ENCODE data around the gene RHEB.

RHEB gene

DNA sequence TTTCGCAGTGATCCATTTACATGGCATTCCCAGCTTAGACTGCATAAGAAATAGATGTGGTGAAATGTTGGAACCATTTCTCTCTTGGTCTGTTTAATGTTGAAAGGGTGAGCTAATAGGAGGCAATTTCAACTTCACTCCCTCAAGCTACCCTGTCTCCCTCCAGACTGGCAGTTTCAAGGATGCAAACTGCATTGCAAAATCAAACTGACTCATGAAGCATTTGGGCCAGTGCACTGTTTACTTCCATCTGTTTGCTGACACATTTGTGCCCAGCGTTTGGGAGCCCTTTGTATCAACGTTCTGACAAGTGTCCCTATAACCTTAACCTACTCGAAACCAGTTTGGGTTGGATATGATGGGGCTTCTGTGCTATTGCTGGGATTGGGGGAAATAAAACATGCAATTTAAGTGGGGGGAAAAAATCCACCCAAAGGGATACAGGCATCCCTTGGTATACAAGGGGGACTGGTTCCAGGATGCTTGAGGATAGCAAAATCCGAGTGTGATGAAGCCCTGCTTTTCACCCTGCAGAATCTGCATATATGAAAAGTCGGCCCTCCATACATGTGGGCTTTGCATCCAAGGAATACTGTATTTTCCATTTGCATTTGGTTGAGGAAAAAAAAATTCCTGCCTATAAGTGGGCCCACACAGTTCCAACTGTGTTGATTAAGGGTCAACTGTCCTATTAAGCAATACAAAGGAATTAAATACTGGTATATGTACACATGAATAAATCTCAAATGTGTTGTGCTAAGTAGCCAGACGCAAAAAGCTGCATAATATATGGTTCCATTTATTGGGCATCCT is 15.6 kb downstream of the RHEB start:
- peak; percentile 84 for DNase-seq (ENCODE audit: low read depth)

DNA sequence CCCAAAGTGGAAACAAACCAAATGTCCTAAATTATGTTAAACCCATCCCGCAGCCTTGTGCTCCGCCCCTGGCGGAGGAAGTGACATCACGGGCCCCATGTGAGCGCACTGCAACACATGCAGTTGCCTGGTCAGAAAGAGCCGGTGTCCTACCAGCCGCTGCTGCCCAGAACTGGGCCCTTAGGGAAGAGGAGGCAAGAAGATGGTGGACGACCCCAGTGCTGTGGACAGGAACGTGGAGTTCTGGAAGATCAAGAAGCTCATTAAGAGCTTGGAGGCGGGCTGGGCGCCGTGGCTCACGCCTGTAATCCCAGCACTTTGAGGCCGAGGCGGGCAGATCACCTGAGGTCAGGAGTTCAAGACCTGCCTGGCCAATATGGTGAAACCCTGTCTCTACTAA is 18.0 kb downstream of the RHEB start:
- DNase-seq (ENCODE audit: low read depth), result no peak

DNA sequence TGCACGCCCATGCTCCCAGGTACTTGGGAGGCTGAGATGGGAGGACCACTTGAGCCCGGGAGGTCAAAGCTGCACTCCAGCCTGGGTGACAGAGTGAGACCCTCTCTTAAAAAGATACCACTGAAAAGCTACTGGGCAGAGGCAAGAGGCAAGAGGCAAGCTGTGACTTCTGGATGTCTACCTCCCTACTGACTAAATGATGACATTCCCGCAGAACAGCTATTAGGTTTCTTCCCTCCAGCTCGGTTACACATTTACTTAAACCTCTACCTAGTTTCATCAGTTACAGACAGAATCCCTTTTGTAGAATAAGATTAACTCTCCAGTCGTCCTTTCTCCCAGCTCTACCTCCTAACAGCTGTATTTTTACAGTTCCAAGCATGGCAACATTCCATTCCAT is 21.2 kb downstream of the RHEB start:
- no peak for DNase-seq (ENCODE audit: low read depth)

DNA sequence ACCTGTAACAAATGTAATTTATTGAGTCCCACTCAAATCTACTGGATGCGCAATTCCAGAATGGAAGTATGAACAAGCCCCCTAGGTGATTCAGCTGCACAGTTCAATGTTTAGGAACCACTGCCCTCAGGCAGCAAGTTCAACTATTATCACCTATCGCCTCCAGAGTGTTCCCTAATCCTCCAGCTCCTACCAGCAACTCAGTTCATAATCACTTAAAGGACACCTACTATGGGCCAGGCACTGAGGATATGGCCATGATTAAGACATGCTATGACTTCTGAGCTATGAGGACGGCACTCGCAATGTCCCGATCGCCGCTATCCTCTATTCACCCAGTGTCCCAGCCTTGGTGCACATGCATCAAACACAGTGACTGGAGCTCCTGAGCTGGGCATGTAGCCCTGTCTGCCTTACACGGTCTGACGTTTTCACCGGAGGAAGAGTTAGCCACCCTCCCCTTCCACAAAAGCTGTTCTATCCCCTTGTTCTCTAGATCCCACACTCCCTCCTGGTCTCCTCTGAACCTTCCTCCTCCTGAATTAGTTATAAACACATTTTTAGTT is 22.3 kb downstream of the RHEB start:
- DNase-seq (ENCODE audit: low read depth), result no peak

DNA sequence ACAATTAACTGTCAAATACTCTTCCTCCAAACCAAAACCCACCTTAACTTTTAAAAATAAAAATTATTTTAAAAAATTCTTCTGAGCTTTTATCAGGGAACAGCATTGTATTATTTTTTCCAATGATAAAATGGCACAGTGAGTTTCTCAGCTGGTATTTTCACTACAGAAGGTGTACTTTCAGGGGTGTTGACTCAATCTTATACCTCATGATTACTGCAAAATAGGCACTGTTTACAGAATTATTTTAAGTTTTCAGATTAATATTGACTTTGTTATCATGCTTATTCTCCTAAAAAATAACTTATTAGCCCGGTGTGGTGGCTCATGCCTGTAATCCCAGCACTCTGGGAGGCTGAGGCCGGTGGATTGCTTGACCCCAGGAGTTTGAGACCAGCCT is 24.3 kb downstream of the RHEB start:
- no peak for DNase-seq (ENCODE audit: low read depth)

DNA sequence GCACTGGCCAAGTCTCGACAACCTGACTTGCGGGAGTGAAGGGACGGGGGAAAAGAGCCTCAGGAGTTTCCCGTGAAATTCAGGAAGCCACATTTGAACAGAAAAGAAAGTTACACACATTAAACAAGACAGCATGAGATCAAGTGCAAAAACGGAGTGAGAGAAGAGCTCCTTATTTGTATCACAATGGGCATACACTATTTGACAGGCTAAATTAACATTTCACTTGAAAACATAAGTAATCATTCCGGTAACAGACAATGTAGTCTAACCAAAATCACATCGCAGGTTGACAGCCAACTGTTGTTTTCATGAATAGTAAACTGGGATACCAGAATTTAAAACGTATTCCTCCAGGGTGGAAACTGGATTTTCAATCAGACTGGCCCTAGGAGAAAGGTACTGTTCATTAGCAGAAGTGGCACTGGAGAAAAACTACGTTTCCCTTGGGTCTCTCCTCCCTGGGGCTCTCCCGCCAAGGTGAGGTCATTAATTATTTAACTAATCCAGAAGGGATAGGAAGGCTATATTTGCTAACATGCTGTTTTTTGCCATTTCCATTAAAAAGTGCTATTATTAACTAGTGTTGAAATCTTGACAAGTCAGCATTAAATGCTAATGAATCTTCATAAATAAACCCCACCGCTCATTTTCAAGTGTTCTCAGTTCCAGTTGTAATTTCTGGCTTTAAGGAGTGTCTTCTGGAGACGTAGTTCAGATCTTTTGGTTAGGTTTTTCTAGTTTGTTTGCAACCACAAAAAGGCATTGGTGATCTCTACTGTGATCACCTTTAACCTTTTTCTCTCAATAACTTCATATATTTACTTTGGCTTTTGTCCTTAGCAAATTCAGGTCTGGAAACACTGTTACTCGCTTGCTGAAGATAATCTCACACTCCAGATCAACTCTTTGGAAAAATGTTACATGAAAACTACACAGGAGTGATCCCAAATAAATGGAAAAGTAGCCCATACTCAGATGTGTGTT is 25.1 kb downstream of the RHEB start:
- DNase-seq (ENCODE audit: low read depth), result no peak

DNA sequence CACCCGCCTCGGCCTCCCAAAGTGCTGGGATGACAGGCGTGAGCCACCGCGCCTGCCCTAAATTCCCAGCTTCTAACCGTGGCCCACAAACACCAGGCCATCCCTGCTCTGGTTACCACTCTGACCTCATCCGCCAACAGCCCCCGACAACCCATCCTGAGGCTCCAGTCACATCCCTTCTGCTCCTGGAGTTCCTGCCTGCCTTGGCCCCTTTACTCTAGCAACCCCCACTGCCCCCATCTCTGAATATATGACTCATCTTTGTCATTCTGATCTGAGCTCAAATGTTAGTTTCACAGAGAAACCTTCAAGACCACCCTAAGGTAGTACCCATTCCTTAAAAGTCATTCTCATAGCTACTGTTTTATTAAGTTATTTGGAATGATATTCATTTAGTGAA is 26.6 kb downstream of the RHEB start:
- DNase-seq (ENCODE audit: low read depth), result peak; percentile 30

DNA sequence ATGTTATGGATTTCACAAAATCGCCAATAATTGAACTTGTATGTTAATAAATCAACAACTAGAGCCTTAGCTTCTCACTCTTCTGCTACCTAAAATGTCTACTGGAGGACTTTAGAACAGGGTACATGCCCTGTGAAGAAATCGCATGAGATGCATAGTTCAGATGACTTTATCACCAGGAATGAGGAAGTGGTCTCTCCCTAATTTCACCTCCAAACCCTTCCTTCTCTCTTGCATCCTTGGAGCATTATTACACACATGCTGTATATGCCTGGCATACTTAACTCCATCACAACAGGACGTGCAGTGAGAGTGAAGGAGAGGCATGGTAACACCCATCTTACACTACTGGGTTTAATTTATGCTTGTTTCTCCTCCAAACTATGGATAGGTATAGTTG is 27.8 kb downstream of the RHEB start:
- DNase-seq (ENCODE audit: low read depth), result peak; percentile 92

DNA sequence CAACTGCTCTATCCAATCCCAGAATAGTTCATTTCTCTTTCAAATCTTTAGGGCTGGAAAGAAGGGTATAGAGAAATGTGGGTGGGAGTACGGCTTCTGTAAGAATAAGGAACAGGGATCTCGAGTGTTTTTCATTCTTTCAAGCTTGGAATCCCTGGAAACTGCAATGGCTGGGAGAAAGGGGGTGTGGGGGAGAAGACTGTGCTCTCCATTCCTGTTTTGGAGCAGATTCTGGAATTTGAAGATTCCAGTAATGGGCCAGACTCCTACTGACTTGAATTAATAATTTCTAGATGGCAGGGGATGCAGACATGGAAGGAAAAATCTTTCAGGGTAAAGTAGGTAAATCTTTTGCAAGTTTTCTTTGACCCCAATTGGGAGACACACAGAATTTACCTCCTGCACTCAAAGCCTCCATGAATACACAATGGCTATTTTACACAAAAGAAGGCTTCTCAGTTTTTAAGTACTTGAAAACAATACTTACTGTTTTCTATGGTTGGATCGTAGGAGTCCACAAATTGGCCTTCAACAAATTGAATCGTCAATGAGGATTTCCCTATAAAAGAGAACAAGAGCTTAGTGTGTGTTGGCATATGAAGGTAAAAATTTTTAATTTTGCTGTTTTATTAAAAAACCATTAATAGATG is 29.1 kb downstream of the RHEB start:
- DNase-seq (ENCODE audit: low read depth), result no peak

DNA sequence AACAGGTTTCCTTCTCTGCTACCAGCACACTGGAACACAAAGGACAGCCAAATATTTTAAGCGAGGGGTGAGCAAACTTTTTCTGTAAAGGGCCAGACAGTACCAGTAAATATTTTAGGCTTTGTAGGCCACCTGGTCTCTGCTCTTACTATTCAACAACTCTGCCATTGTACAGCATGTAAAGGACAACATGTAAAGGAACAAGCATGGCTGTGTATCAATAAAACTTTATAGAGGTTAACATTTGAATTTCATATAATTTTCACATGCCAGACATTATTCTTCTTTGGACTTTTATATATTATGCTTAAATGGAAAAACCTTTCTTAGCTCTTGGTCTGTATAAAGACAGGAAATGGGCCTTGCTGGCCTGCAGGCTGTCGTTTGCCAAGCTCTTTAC is 30.2 kb downstream of the RHEB start:
- DNase-seq (ENCODE audit: low read depth), result no peak

DNA sequence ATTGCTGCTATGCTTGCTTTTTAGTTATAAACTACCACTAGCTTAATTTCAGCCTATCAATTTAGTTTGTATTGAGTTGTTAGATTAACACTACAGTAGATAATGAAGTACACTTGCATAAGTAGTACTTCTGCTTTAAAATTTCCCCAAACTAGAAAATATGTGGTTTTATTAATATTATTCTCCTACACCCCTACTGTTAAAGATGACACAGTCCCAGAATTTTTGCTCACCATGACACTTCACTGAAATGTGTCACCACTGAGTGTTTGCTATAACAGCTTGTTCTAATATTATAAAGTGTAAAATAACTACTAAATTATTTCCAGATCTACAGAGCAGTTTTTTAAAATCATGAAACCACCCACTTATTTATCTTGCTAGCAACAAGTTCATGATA is 31.6 kb downstream of the RHEB start:
- no peak for DNase-seq (ENCODE audit: low read depth)

DNA sequence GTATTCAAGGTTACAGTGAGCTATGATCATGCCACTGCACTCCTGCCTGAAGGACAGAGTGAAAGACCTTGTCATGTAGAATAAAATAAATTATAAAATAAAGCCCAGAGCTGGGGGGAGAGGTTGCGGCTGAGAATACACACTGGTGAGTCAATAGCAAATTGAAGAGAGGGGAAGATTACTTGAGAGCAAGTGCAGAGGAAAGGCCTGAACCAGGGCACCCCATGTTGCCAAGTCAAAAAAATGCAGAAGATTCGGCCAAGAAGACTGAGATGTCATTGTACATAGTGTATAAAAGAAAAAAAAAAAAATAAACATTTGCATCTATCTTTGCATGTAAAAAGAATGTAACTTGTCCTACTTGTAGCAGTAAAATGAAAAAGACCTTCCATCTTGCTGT is 32.5 kb downstream of the RHEB start:
- no peak for DNase-seq (ENCODE audit: low read depth)

DNA sequence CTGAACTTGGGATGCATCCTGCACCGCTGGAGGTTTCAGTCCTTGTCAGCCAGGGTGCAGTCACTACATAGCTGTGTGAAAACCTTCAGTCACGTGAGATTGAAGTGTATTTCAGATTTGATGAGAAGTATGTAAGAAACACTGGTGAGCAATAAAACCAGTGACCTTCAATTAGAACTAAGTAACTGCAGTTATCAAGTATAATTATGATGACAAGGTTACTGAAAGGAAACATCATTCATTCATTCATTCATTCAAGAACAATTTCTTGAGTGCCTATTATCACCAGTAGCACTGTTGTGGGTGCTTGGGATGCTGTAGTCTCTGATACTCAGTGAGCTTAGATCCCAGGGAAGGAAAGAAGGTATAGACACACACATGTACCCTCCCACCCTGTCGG is 33.6 kb downstream of the RHEB start:
- no peak for DNase-seq (ENCODE audit: low read depth)

DNA sequence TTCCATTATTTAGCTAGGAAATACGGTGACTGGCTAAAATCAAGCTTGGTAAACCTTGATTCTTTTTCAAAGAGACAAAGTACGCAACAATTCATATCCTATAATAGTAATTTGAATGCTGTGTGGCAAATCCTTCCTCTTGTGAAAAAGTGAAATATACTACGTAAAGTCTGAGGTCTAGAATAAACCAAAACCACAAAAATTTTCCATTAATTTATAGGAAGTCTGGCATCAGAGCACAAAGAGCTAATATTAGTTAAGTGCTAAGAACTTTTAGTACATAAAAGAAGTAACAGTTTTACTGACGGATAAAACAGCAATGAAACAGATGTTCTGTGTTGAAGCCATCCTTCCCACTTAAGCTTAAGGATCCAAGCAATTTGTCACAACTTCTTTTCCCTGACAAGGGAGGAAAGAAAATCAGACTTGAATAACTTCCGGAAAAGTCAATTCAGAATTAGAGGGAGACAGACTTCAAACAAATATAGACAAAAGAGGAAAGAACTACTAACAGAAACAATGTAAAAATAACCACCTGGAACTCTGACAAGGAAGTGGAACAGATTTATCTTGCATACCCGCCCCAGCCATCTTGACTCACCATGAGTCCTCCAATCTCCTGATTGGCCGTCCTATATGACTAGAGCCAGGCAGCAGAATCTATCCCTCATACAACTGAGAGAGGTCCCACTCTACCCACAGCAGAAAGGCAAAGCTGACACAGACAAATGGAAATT is 34.6 kb downstream of the RHEB start:
- DNase-seq (ENCODE audit: low read depth), result peak; percentile 87

DNA sequence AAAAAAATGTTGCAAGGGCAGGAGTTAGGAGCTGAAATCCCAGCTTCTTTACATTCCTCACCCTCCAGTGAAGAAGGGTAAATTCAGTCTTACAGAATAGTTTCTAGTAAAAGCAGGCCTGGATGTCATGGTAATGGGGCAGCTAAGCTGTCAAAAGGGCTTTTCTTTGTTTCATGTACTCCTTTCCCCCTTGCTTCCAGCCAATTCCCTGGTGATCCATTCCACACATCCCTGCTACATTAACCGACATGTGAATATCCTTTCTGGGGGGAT is 36.0 kb downstream of the RHEB start:
- DNase-seq (ENCODE audit: low read depth), result no peak

DNA sequence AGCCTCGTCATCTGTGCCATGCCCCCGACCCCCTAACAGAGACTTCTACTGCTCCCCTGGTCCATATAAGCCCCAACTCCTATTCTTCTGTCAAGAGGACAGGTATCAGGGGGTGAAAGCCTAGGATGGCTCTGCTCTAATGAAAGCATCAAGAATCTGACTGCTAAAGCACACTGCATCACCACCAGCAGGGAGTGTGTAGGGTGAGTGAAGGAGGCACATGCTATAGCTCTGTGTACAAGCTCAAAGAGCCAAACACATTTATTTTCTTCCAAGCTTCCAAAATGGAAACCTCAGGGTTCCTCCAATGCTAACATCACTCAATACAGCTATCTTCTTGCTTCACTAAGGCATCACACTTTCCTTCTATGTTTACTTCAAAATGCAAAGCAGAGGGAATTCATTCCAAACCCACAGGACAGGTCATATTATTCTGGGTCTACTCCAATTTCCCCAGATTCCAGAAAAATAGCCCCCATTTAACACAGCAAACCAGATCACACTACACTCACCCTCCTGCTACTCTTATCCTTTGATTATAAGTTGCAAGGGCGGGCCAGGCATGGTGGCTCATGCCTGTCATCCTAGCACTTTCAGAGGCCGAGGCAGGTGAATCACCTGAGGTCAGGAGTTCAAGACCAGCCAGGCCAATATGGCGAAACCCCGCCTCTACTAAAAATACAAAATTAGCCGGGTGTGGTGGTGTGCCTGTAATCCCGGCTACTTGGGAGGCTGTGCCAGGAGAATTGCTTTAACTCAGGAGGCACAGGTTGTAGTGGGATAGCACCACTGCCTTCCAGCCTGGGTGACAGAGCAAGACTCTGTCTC is 36.6 kb downstream of the RHEB start:
- DNase-seq (ENCODE audit: low read depth), result no peak

DNA sequence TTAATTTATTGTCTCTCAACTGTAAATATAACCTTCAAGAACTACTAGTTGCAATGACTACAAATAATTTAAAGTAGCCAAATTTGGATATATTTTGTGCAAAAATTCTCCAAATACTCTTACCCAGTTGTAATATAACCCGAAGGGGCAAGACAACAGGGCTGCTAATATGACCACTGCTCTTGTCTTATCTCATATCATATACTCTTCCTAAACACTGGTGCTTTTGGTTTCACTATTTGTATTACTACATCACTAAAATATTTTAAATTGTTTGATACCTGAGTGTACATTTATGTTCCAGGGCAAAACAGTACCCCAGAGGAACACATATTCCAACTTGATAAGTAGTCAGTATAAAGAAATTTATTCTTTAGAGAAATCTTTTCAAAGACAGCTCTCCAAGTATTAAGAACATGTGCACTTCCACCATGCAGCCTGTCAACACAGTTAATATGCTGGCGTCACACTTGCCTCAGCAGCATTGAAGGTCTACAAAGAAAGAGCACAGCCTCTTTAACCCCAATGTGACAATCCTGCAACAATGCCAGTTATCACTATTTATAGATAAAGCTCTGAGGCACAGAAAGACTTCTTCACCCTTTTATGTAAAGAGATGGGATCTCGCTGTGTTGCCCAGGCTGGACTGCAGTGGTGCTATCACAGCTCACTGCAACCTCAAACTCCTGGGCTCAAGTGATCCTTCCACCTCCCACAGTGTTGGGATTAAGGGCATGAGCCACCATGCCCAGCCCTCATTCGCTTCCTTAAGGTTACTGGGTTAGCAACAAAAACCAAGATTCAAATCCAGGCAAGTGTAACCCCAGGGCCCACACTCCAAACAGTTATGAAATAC is 37.8 kb downstream of the RHEB start:
- no peak for DNase-seq (ENCODE audit: low read depth)

DNA sequence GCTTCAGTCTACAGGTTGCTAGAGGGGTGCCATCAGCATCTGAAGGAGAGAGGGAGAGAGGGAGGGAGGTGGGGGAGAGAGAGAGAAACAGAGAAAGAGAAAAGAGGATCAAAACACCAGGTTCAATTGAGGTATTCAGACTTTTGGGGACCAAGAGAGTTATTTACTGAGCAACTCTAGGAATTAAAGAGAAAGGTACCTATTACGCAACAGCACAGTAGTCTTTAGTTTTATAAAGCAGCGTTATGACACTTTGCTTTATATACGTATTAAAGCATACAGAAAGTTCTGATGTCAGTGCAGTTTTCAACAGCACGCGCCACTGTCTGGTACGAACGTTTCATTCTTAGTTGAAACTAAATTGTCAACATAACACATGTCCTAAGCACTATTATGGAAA is 41.8 kb downstream of the RHEB start:
- no peak for DNase-seq (ENCODE audit: low read depth)

DNA sequence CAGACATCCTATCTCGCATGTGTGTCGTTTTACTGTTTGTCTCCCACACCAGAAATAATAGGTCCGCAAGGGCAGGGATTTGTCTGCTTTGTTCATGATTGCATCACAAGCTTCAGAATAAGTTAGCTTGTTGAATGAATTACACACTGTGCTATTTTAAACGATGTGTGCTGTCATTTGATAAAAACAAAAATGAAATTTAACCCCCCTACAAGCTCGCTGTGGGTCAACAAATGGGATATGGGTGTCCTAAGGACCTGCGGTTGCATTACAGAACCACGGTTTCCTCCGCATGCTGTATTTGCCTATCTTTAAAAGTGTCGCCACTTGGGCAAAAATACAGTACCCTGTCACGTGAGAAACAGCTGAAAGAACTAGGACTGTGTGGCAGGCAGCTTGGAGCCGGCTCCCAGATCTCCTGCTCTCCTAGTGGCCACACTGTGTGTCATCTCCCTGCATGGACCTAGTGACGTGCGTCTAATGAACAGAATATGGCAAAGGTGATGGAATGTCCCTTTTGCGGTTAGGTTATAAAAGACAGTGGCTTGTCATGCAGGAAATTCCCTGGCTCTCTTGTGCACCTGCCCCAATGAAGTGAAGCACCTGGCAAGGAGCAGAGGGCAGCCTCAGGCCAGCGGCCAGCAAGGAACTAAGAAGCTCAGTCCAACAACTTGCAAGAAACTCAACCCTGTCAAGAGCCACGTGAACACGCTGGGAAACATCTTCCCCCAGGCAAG is 46.9 kb downstream of the RHEB start:
- DNase-seq (ENCODE audit: low read depth), result no peak
